ENCODE results near the gene XRRA1.

Gene XRRA1

DNA sequence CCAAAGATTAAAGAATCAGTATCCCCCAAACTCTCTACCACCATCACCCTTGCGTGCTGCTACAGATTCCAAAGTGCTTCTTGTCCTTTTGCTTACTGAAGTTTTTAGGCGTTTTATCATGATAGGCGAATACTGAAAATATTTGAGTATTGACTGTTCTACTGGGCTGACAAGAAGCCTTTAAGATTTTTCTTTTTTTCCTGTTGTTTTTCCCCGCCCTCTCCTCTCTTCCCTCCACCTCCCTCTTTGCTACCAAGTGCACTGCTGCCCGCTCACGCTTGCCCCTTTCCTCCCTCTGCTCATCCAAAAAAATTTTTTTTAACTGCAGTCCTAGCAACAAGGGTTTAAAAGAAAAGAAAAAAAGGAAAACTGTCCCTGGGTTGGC lies 854 bp upstream of the XRRA1 start:
- peak in 2 of 3 experiments; percentile 40 to 49 for DNase-seq

- peak in 1 of 3 experiments; percentile 48 for DNase-seq
Observed at GRCh38 chr11:74948546-74948897, 369 bp downstream of the XRRA1 start.

DNA sequence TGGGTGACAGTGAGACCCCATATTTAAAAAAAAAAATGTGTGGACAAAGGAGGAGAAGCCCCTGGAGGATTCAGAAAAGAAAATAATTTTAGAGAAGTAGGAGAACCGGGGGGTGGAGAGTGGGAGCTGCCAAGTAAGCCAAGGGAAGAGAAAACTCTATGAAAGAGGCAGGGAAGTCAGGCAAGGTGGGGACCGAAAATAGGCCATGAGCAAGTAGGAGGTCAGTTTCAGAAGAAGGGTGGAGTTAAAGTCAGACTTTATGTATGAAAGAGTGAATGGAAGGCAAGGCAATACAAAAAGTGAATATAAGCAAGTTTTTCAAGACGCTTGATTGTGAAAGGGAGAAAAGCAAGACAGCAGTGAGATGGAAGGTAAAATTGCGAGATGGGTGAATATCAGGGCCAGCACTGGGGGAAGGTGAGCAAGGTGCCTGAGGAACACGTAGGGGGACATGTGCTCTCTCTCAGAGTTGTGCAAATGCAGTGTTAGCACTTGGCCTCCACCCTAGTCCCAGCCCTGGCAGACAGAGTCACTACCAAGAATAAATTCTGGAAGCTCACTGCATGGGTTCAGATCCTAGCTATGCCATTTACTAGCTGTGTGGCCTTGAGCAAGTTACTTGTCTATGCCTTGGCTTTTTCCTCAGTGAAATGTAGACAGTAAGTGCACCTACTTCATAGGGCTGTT lies 6.7 kb downstream of the XRRA1 start:
- DNase-seq, result no peak

DNA sequence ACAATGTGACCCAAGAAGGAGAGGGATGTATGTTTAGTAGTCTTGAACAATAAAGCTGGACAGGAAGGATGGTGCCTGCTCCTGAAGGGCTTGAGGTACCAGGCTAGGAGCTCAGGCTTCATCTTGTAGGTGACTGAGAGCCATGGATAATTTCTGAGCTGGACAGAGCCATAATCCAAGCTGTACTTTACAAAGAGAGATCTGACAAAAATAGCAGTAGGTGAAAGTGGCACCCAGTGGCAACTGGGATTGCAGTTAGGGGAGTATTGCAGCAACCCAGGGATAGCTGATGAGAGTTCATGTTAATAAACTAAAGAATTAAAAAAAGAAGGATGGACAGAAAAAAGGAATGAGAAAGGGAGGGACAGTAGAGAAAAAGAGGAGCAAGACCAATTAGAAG lies 7.4 kb downstream of the XRRA1 start:
- DNase-seq, result no peak

- DNase-seq, result no peak
Observed at GRCh38 chr11:74937696-74938475, 11.0 kb downstream of the XRRA1 start.

DNA sequence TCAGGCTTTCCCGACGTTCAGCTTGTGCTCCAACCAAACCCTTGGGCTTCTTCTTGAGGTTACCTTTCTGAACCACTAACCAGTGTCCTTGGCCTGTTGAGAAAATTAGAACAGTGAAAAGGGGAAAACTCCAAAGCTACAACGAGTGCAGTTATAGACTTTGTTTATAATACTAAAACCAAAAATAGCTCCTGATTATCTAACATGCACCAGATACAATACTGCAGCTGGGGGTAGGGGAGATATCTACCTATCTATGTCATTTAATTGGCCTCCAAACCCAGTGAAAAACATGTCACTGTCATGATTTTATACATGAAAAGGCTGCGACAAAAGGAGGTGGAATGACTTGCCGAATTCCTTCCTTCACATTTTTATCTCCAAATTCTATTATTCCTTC lies 11.9 kb downstream of the XRRA1 start:
- no peak for DNase-seq

DNA sequence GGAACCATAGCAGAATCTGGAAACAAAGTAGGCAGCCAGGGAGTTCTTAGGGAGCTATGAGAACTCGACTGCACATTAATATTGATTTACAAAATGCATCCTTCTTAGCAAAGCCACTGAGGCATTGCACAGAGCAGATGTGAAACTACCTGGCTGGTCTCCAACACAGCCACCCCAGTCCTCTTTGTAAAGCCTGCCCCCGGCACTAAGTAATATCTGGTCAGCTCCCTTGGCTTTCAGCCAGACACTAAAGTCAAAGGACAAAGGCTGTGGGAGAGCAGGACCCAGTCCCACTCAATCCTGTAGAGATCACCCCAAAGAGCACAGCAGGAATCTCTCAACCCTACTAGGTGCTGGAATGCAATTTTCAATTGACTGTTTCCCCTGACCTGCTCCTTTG lies 12.8 kb downstream of the XRRA1 start:
- DNase-seq, result peak in 1 of 3 experiments; percentile 29

DNA sequence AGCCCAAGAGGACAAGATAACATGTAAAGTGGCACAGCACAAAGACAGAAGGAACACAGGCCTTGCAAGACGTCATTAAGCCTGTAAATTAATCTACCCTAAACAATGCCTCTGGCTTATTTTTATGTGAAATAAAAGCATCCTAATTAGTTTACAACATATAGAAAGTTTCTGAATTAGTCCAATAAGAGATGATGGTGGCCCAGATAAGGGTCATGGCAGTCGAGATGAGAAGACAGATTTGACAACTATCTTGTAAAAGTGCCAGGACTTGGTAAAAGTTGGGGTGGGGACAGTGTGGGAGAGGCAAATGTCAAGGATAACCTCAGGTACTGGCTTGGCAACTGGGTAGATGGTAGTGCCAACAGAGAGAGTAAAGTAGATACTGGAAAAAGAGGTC lies 13.6 kb downstream of the XRRA1 start:
- no peak for DNase-seq

DNA sequence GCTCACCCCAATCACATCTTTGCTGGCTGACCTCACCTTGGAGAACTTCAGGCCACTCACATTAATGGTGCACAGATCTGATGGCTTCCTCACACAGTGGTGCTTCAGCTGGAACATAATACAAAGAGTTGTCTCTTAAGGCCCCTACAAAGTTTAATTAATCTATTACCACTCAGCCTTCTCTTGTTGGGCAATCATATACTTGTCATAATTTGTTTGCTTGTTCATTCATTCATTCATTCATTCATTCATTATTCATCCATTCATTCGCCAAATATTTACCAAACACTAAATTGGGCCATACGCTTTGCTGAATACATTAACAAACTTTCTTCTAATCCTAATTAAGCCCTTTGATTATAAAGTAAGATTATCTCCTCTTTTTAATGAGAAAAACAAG lies 15.1 kb downstream of the XRRA1 start:
- no peak for DNase-seq

DNA sequence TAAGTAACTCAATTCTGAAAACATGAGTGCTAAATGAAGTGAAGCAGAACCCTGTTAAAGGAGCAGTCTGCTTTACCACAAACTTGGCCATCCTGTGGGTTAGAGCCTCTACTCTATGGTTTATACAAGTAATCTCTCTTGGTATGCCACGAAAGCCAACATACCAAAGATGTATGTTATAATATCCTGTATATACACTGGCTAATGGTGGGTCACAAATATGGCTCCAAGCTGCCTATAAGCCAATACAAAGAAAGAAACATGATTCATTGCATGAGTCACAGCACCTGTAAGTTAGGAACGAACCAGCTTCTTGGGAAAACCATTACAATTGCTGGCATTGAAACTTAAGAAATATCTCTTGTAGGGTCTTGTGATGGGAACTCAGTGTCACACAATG lies 16.1 kb downstream of the XRRA1 start:
- DNase-seq, result no peak

- no peak for DNase-seq
Observed at GRCh38 chr11:74932169-74932568, 16.7 kb downstream of the XRRA1 start.

DNA sequence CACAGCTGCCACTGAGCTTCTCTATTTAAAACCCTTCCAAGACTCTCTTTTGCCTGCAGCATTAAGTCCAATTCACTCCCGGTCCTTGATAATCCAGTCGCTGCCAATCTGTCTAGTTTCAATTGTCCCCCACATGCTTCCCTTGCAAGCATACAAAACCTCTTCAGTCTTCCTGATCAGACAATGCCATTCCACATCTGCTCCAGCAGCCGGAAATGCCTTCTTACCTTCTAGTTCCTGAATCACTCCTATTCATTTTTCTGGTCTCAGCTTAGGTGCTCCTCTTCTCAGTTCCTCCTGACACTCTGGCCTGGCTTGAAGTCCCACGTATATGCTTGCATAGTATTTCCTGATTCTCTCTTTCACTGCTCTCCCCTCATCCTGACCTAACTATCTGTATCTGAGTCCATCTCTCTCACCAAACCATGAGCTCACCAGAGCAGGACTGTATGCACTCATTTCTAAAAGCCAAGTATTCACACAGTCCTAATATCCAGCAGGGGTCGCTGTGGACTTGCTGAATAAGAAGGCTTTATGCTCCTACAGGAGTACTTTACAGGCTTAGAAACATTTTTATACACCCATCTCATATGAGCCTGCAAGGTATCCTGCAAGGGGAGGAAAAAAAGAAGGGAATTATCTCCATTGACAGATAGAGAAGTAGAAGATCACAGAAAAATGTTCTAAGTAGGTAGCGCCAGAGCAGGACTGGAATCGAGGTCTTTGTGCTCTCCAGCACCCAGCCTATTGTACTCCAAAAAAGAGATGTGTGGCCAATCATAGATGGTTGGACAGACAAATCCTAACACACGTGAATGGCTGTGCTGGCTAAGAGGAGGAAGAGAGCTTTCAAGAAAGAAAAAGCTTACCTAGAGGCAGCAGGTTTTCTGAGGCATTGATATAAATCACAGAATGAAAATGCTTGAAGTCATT lies 19.2 kb downstream of the XRRA1 start:
- peak; percentile 64 to 95 (median 86) for DNase-seq

DNA sequence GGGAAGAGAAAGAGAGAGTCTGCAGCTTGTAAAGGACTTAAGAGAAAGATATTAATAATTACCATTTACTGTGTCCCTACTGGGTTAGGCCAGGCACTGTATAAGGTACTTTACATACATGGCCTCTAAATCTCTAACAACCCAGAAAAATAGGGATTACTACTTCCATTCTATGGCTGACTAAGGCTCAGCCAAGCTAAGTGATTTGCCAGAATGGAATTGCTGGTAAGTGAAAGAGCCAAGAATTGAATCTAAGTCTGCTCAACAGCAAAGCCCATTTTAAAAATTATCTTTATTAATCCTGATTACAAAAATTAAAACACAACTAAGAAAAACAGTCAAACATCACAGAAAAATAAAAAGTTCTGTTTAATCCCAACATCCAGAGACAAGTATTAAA lies 21.4 kb downstream of the XRRA1 start:
- no peak for DNase-seq

DNA sequence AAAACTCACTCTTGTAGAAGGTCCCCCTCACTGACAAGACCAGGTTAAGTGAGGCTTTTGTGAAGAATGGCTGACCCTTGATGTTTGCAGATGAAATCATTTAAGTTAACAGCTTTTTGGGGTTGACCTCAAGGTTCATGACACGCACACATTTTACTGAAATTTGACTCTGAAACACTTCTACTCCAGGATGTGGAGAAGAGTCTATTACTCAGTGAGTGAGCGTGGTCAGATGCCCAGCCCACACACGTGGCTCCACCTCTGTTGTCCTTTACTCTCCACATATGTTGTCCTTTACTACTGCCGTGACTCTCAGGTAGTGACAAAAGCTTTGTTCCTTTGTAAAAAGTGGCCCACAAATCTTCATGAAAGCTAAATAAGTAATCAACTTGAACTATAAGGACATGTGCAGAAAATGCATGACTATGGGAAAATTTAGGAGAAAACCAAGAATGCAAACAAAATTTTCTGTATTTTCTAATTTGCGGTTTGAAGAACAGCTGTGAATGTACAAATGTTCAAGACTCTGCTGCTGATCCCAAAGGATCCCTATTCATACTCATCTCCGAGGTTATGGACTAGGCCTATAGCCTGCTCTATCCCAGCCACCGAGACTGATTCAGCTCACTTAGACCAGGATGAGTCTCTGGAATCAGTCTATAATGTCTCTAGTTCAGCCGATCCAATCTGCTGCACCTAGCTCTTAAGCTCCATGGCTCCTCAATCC lies 22.4 kb downstream of the XRRA1 start:
- DNase-seq, result no peak

DNA sequence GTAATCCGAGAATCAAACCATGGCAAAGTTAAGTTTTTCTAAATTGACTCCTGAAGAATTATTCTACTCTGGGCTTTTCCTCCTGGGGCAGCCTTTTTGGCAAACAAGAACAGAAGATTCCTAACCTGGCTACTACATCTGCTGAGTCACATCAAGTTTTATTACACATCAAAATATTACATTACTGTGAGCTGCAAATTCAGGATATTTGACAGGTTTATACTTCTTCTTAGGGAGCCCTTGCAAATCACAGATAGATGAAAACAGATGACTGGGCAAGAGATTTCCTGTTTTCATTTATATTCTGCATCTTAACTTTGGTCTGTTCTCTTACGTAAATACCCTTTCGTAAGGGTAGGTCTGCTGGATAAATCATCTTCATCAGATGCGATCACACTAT lies 23.6 kb downstream of the XRRA1 start:
- DNase-seq, result no peak

GRCh38 chr11:74923125-74923524 lies 25.8 kb downstream of the XRRA1 start:
- no peak for DNase-seq

GRCh38 chr11:74909812-74910211 lies 39.1 kb downstream of the XRRA1 start:
- no peak for DNase-seq

DNA sequence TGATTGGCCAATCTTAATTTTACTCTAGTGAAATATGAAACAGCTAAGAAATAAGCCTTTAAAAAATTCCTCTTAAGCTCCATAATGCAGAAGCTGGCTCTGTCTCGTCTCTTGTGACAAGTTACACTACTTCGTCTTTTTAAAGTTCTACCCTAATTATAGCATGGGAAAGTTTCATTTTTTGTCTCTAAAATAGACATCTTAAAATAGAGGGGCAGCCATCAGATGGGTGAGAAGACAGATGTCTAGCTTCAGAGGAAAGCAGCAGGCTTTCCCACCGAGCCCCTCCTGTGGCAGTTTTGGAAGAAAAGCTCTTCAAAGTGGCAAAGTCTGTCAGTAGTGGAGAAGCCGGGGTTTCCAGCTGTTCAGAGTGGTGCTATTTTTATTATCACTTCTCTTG lies 39.5 kb downstream of the XRRA1 start:
- DNase-seq, result no peak

DNA sequence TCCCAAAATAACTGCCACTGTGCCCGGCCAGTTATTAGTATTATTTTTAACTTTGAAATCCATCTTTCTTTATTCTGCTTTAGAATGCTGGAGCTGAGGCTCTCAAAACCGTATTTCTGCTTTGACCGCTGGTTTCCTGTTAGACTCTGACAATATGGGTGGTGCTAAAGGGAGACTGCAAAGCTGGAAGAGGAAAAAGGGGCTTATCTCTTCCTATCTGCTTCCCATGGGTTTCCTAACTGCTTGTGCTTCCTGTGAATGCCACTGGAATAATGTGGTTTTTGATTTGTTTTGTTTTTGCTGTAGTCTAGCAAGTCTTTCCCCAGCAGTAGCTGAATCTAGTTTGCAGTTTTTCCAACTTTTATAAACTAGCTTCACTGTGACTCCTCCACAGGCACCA lies 43.6 kb downstream of the XRRA1 start:
- no peak for DNase-seq

DNA sequence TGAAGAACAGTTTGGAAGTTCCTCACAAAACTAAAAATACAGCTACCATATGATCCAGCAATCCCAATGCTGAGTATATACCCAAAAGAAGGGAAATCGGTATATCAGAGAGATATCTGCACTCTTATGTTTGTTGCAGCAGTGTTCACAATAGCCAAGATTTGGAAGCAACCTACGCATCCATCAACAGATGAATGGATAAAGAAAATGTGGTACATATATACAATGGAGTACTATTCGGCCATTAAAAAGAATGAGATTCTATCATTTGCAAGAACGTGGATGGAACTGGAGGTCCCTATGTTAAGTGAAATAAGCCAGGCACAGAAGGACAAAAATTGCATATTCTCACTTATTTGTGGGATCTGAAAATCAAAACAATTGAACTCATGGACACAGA lies 46.5 kb downstream of the XRRA1 start:
- DNase-seq, result no peak

- no peak for DNase-seq
Observed at GRCh38 chr11:74896311-74896710, 52.6 kb downstream of the XRRA1 start.

DNA sequence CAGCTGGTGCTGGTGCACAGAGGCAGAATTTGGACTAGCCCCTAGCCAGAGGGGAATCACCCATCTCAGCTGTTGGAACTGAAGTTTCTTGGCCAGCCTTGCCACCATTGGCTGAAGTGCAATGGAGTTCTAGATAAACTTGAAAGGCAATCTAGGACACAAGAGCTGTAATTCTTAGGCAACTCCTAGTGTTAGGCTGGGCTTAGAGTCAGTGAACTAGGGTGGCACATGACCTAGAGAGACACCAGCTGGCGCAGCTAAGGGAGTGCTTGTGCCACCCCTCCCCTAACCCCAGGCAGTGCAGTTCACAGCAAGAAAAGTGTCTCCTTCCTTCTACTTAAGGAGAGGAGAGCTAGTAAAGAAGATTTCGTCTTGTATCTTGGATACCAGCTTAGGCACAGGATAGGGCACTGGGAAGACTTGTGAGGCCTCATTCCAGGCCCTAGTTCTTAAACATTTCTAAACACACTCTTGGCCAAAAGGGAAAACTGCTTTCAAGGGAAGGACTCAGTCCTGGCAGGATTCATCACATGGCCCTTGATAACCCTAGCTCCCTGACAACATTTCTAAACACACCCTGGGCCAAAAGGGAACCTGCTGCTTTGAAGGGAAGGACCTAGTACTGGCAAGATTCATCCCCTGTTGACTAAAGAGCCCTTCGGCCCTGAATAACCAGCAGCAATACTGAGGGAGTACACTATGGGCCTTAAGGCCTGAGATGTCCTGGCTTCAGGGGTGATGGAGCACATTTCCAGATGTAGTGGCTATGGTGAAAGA lies 53.4 kb downstream of the XRRA1 start:
- DNase-seq, result no peak

All from NCI-H1417 (cell line).